Sigmoid colon (tissue), 7 donors: ENCODE measurements around the gene PIK3C2G. TPM values are rescaled to one million over a fixed set of nuclear protein-coding genes. Genes with fewer than 3 reads are reported as not detected.
"Not testable (repeated sequence)": the region's sequence is repeated elsewhere in the genome, so short reads cannot be mapped to it uniquely, and the experiment has no call there.

Experiments used
- DNase-seq: peaks from one replicate; pipeline ENCODE4 v3.0.0-alpha.2; 2019
- H3K27ac ChIP-seq, 4 donors: fragments of 200-600 bp; sonication (generic); one replicate each; pipeline ENCODE4 v1.5.1; 2016 to 2019; ENCODE audit warnings: mild to moderate bottlenecking in 1 of 4
- H3K27me3 ChIP-seq, 3 donors: fragments of 200-600 bp; sonication (generic); one replicate each; pipeline ENCODE4 v1.5.1; 2019; ENCODE audit warnings: mild to moderate bottlenecking in 1 of 3
- H3K36me3 ChIP-seq, 4 donors: fragments of 200-600 bp; sonication (generic); one replicate each; pipeline ENCODE4 v1.5.1; 2016 to 2019
- H3K4me1 ChIP-seq, 4 donors: fragments of 200-600 bp; sonication (generic); one replicate each; pipeline ENCODE4 v1.5.1; 2017 to 2019
- H3K4me3 ChIP-seq, 4 donors: fragments of 200-600 bp; sonication (generic); one replicate each; pipeline ENCODE4 v1.5.1; 2017 to 2019; ENCODE audit warnings: mild to moderate bottlenecking in 2 of 4, moderate library complexity in 1 of 4
- H3K9me3 ChIP-seq, 4 donors: fragments of 200-600 bp in 3 of 4; sonication (generic) in 3 of 4; one replicate each; pipeline versions ENCODE4 v1.5.1 to v1.6.1; 2013 to 2019
- CTCF ChIP-seq, 4 experiments: fragments of 450-650 bp in 3 of 4; fragments of 200-600 bp in 1 of 4; IDR thresholded peaks; one replicate each; pipeline ENCODE4 v1.5.1; 2016 to 2019; ENCODE audit warnings: antibody characterized with exemption in 4 of 4, mild to moderate bottlenecking in 3 of 4, moderate library complexity in 2 of 4
- EP300 ChIP-seq, 4 donors: sonication (generic); formaldehyde crosslinking; IDR thresholded peaks; one replicate each; pipeline ENCODE4 v1.6.1; 2017; ENCODE audit warnings: antibody characterized with exemption in 4 of 4
- POLR2A ChIP-seq, 2 donors: fragments of 450-650 bp; IDR thresholded peaks; one replicate each; pipeline ENCODE4 v1.6.1; 2016; ENCODE audit warnings: antibody characterized with exemption in 2 of 2, mild to moderate bottlenecking in 2 of 2, moderate library complexity in 2 of 2
- POLR2AphosphoS5 ChIP-seq, 4 donors: sonication (generic); formaldehyde crosslinking; IDR thresholded peaks; one replicate each; pipeline ENCODE4 v1.6.1; 2017; ENCODE audit warnings: antibody characterized with exemption in 4 of 4
- WGBS, 2 donors: extraction: QIAGEN DNeasy Blood & Tissue Kit; methylation state at CpG; one replicate each; pipeline ENCODE4 v1.1.7; 2013; 5-methylcytosine and 5-hydroxymethylcytosine counted together
- intact Hi-C: fragments of 100-400 bp; cut with DNase I; formaldehyde crosslinking; loops from one replicate; pipeline ENCODE4 v1.15.1; 2023
- polyA plus RNA-seq, 3 donors: library from polyadenylated mRNA; stranded (reverse); fragments of 200-250 nt; gene quantifications; one replicate each; pipeline ENCODE4 v1.2.3, GENCODE V29; 2013
- total RNA-seq, 4 donors: library from RNA; depleted of rRNA; stranded (reverse); fragments of >200 nt; gene quantifications; one replicate each; pipeline ENCODE4 v1.1.0, GENCODE V29; 2016
- donor health status: healthy with polysubstance abuse.
- donor health status: Bipolar disorder and iron deficiency.
- donor health status: healthy.

Gene PIK3C2G
- total and polyA plus RNA-seq, 7 donors, result 0.07 to 1.7 (median 0.63) TPM; not detected in 1

- 21 to 22% methylated on average over 6 of the region's 6 CpGs for WGBS, 2 donors
- Histone ChIP-seq H3K36me3 (no peaks in the 10 kb centered on the region), H3K4me1 (no peaks in the 10 kb centered on the region), H3K9me3 (no peaks in the 10 kb centered on the region), H3K27me3 (no peaks in the 10 kb centered on the region), H3K27ac (no peak overlapping the region), H3K4me3 (no peak overlapping the region)
- no peak for DNase-seq
- TF ChIP-seq EP300 (IDR thresholded peaks at IDR 0.05), result no peak
- peak in 2 of 4 experiments; percentile 56 to 60 for TF ChIP-seq CTCF (IDR thresholded peaks at IDR 0.05)
- no peak for TF ChIP-seq POLR2A (IDR thresholded peaks at IDR 0.05)
- intact Hi-C loops, result loop anchor here (2.0 kb wide), 1 partner anchor 936 kb away; no protein-coding TSS in a partner anchor
These were observed 10.9 kb upstream of the PIK3C2G start for GRCh38 chr12:18250313-18250916.

GRCh38 chr12:18254081-18254480 is 7.2 kb upstream of the PIK3C2G start:
- no peak for DNase-seq
- Histone ChIP-seq H3K36me3 (no peaks in the 10 kb centered on the region), H3K4me1 (no peaks in the 10 kb centered on the region), H3K27ac (no peak overlapping the region), H3K27me3 (no peaks in the 10 kb centered on the region), H3K9me3 (no peaks in the 10 kb centered on the region), H3K4me3 (no peak overlapping the region)
- intact Hi-C loops, result no loop called here
- TF ChIP-seq CTCF (IDR thresholded peaks at IDR 0.05) (no peak), POLR2AphosphoS5 (IDR thresholded peaks at IDR 0.05) (no peak), POLR2A (IDR thresholded peaks at IDR 0.05) (no peak), EP300 (IDR thresholded peaks at IDR 0.05) (no peak)
- 71 to 84% methylated on average over 1 of the region's 1 CpG for WGBS, 2 donors

- H3K9me3 ChIP-seq, H3K27ac ChIP-seq, intact Hi-C loops, DNase-seq, H3K27me3 ChIP-seq, H3K4me3 ChIP-seq, H3K36me3 ChIP-seq, H3K4me1 ChIP-seq: not testable (repeated sequence)
- WGBS, 2 donors, result 96 to 97% methylated on average over 6 of the region's 6 CpGs
These were observed 6.3 kb upstream of the PIK3C2G start for GRCh38 chr12:18255004-18255403.

GRCh38 chr12:18257251-18257650 is 4.1 kb upstream of the PIK3C2G start:
- WGBS, 2 donors, result 87 to 88% methylated on average over 3 of the region's 3 CpGs
- Histone ChIP-seq H3K4me3 (no peak overlapping the region), H3K27ac (no peak overlapping the region), H3K36me3 (no peaks in the 10 kb centered on the region), H3K9me3 (no peaks in the 10 kb centered on the region), H3K4me1 (no peaks in the 10 kb centered on the region), H3K27me3 (no peaks in the 10 kb centered on the region)
- no peak for DNase-seq
- no peak for TF ChIP-seq POLR2AphosphoS5 (IDR thresholded peaks at IDR 0.05)
- no peak for TF ChIP-seq POLR2A (IDR thresholded peaks at IDR 0.05)
- no peak for TF ChIP-seq CTCF (IDR thresholded peaks at IDR 0.05)
- TF ChIP-seq EP300 (IDR thresholded peaks at IDR 0.05), result no peak
- intact Hi-C loops, result no loop called here

- Histone ChIP-seq H3K9me3 (no peaks in the 10 kb centered on the region), H3K36me3 (no peaks in the 10 kb centered on the region), H3K27ac (no peak overlapping the region), H3K4me1 (no peaks in the 10 kb centered on the region), H3K4me3 (no peak overlapping the region), H3K27me3 (no peaks in the 10 kb centered on the region)
- TF ChIP-seq POLR2AphosphoS5 (IDR thresholded peaks at IDR 0.05) (no peak), POLR2A (IDR thresholded peaks at IDR 0.05) (no peak)
- intact Hi-C loops, result no loop called here
- WGBS, 2 donors, result 92 to 93% methylated on average over 2 of the region's 2 CpGs
- no peak for DNase-seq
These were observed 2.4 kb upstream of the PIK3C2G start for GRCh38 chr12:18258929-18259328.
